C4-2B (cell line): ENCODE data around the gene KERA.

ENCODE experiments used
- CTCF ChIP-seq: fragments of 450-650 bp; conservative IDR thresholded peaks from 2 replicates; pipeline ENCODE4 v1.5.1; 2017; ENCODE audit warnings: mild to moderate bottlenecking
- ZFX ChIP-seq: fragments of 450-650 bp; IDR thresholded peaks from 2 replicates; pipeline ENCODE4 v1.6.1; 2017

DNA sequence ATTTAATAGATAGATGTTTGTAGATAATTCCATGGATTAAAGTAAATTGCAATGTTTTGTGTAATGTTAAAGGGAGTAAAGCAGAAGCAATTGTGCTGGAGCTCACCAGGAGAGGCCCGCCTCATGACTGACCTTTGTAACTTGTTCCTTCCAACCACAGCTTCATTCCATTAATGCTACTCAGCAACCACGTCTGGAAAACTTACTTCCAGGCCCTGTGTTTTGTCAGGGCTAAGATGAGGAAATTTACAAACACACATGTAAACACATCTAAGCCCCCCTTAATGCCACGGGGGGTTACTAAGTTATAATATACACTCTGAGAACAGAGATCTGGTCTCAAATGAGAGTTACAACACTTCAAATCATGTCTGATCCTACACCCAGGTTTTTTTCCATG lies 41.1 kb upstream of the KERA start:
- no peak for TF ChIP-seq CTCF
- no peak for TF ChIP-seq ZFX
